Left lung (tissue), 10 donors: ENCODE results near the gene KRT84. TPM values are rescaled to one million over a fixed set of nuclear protein-coding genes. Genes with fewer than 3 reads are reported as not detected.

Source experiments
- ATAC-seq: fragments of 200-7000 bp; cut with Tn5 transposase; one replicate; pipeline ENCODE4 v1.9.1; 2020; ENCODE audit warnings: moderate library complexity
- DNase-seq, 4 donors: peaks; one replicate each; pipeline ENCODE4 v3.0.0-alpha.2; 2013 to 2020
- H3K27ac ChIP-seq, 2 donors: fragments of 200-600 bp; sonication (generic) in 1 of 2; one replicate each; pipeline versions ENCODE4 v1.5.0 to v1.8.0; 2020 to 2021
- H3K27me3 ChIP-seq, 2 donors: fragments of 200-600 bp; sonication (generic) in 1 of 2; one replicate each; pipeline versions ENCODE4 v1.5.0 to v1.8.0; 2020 to 2021
- H3K36me3 ChIP-seq, 2 donors: fragments of 200-600 bp; sonication (generic) in 1 of 2; one replicate each; pipeline versions ENCODE4 v1.5.0 to v1.8.0; 2020 to 2021
- H3K4me1 ChIP-seq, 2 donors: fragments of 200-600 bp; one replicate each; pipeline ENCODE4 v1.8.0; 2021
- H3K4me3 ChIP-seq, 2 donors: fragments of 200-600 bp; sonication (generic) in 1 of 2; one replicate each; pipeline versions ENCODE4 v1.5.0 to v1.8.0; 2020 to 2021; ENCODE audit warnings: mild to moderate bottlenecking in 1 of 2
- H3K9me3 ChIP-seq, 2 donors: fragments of 200-600 bp; sonication (generic) in 1 of 2; one replicate each; pipeline versions ENCODE4 v1.5.0 to v1.8.0; 2020 to 2021
- intact Hi-C, 2 donors: fragments of 100-400 bp; cut with DNase I; formaldehyde crosslinking; loops; one replicate each; pipeline versions ENCODE4 v1.11.2 to v1.14.2; 2022
- polyA plus RNA-seq, 6 donors: library from polyadenylated mRNA; unstranded; fragments of 120-200 nt; gene quantifications; one replicate each; pipeline ENCODE4 v1.2.1, GENCODE V29; 2013; ENCODE audit not compliant: insufficient read length in 6 of 6
- total RNA-seq, 2 donors: library from RNA; stranded (reverse); fragmentation: NEBNext Ultra II Directional; extraction: Animal tissue kit (Norgen Biotek cat#: 25700); gene quantifications; one replicate each; pipeline ENCODE4 v1.2.1, GENCODE V29; 2021
- TF ChIP-seq, protein P1 (sequence below), 2 donors: fragments of 200-600 bp; sonication (generic) in 1 of 2; IDR thresholded peaks; one replicate each; pipeline versions ENCODE4 v1.5.0 to v1.8.0; 2021; ENCODE audit warnings: antibody characterized with exemption in 2 of 2
- donor health status: DM: no; HTN: yes; CAD: no.
- donor health status: DM: no; HTN: no; CAD: no.

Gene KRT84
- total and polyA plus RNA-seq, 8 donors: not detected

GRCh38 chr12:52367876-52368275 lies 17.6 kb downstream of the KRT84 start:
- intact Hi-C loops: no loop called here

DNA sequence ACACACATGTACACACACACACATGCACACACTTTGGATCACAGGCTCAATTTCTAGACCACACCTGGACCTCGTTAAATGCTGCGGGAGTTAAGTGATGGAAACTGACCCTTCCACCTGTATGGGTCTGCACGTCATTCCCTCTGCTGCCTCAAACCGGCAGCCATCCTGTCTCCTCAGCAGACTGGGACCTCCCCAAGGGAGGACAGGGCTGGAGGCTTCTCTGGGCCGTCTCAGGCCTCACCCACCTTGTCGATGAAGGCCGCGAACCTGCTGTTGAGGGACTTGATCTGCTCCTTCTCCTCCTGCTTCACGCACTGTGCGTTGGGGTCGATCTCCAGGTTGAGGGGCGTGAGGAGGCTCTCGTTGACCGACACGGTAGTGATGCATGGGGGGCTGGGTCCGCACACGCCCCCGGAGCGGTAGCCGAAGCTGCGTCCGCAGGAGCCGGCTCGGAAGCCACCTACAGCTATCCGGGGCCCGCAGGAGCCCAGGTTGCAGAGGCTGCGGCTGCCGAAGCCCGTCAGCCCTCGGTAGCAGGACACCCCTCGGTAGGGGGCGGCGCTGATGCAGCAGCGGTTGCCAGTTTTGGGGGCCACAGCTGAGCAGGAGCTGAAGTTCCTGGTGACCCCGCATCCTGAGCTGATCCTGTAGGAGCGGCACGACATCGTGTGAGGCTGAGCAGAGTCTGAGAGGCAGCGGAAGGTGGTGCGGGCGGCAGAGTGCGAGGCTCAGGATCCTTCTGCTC lies 18.5 kb downstream of the KRT84 start, which contains the start of gene KRT85:
Gene KRT85 (minus strand): TSS at position 744 of the 748 bp plus-strand sequence. CDS start 76 bp downstream, at position 668.
- Histone ChIP-seq H3K36me3 (no peaks in the 10 kb centered on the region), H3K27ac (no peak within 1 kb of the TSS), H3K4me3 (no peak within 1 kb of the TSS), H3K9me3 (no peaks in the 10 kb centered on the region), H3K27me3 (peaks cover 0 to 23% of the 10 kb centered on the region in 2 donors), H3K4me1 (no peaks in the 10 kb centered on the region)
- intact Hi-C loops: no loop called here
- no peak for ATAC-seq
- TF ChIP-seq, protein P1, sequence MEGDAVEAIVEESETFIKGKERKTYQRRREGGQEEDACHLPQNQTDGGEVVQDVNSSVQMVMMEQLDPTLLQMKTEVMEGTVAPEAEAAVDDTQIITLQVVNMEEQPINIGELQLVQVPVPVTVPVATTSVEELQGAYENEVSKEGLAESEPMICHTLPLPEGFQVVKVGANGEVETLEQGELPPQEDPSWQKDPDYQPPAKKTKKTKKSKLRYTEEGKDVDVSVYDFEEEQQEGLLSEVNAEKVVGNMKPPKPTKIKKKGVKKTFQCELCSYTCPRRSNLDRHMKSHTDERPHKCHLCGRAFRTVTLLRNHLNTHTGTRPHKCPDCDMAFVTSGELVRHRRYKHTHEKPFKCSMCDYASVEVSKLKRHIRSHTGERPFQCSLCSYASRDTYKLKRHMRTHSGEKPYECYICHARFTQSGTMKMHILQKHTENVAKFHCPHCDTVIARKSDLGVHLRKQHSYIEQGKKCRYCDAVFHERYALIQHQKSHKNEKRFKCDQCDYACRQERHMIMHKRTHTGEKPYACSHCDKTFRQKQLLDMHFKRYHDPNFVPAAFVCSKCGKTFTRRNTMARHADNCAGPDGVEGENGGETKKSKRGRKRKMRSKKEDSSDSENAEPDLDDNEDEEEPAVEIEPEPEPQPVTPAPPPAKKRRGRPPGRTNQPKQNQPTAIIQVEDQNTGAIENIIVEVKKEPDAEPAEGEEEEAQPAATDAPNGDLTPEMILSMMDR (IDR thresholded peaks at IDR 0.05): no peak
- no peak for DNase-seq

More at GRCh38 chr12:52367876-52368275, 17.6 kb downstream of the KRT84 start:
- H3K27me3 ChIP-seq: peaks cover 0 to 23% of the 10 kb centered on the region in 2 donors
- DNase-seq: no peak
- H3K36me3 ChIP-seq: no peaks in the 10 kb centered on the region
- no peak overlapping the region for H3K4me3 ChIP-seq
- no peak overlapping the region for H3K27ac ChIP-seq
- H3K9me3 ChIP-seq: no peaks in the 10 kb centered on the region
- TF ChIP-seq, protein P1 (IDR thresholded peaks at IDR 0.05): no peak
- H3K4me1 ChIP-seq: no peaks in the 10 kb centered on the region
- ATAC-seq: no peak

- H3K9me3 ChIP-seq: no peaks in the 10 kb centered on the region
- H3K27me3 ChIP-seq: peaks cover 0 to 22% of the 10 kb centered on the region in 2 donors
- TF ChIP-seq, protein P1 (IDR thresholded peaks at IDR 0.05): no peak
- no peak overlapping the region for H3K4me3 ChIP-seq
- intact Hi-C loops: no loop called here
- no peaks in the 10 kb centered on the region for H3K36me3 ChIP-seq
- DNase-seq: no peak
- no peaks in the 10 kb centered on the region for H3K4me1 ChIP-seq
- ATAC-seq: no peak
- H3K27ac ChIP-seq: no peak overlapping the region
Measured at GRCh38 chr12:52364901-52365489, 20.5 kb downstream of the KRT84 start.

GRCh38 chr12:52364061-52364460 lies 21.4 kb downstream of the KRT84 start:
- Histone ChIP-seq H3K27ac (no peak overlapping the region), H3K27me3 (peaks cover 0 to 18% of the 10 kb centered on the region in 2 donors), H3K9me3 (no peaks in the 10 kb centered on the region), H3K36me3 (no peaks in the 10 kb centered on the region), H3K4me1 (no peaks in the 10 kb centered on the region), H3K4me3 (no peak overlapping the region)
- TF ChIP-seq, protein P1 (IDR thresholded peaks at IDR 0.05): no peak
- ATAC-seq (no peak), DNase-seq (no peak)
- intact Hi-C loops: no loop called here

DNA sequence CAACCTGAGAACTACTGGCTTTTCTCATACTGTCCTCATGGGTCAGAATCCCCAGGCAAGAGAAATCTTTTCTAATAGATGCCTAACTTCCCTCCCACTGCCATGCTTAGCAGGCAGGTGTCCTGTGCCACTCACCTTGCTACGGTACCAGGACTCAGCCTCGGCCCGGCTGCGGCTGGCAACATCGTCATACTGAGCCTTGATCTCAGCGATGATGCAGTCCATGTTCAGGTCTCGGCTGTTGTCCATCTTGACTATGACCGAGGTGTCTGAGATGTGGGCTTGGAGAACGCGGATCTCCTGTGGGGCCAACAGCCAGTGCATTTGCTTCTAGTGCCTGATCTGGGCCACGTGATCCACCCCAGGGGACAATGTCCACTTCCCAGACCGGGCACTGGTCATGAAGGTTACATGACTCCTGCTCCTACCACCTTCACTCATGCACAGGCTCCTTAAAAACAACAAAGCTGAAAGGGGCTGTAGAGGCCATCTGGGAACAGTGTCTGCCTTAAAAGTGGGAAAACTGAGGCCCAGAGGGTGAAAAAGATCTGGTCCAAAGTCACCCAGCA lies 22.3 kb downstream of the KRT84 start:
- intact Hi-C loops: no loop called here
- peaks cover 0 to 16% of the 10 kb centered on the region in 2 donors for H3K27me3 ChIP-seq
- H3K4me3 ChIP-seq: no peak overlapping the region
- ATAC-seq (no peak), DNase-seq (no peak)
- H3K27ac ChIP-seq: no peak overlapping the region
- H3K9me3 ChIP-seq: no peaks in the 10 kb centered on the region
- no peaks in the 10 kb centered on the region for H3K4me1 ChIP-seq
- H3K36me3 ChIP-seq: no peaks in the 10 kb centered on the region
- TF ChIP-seq, protein P1 (IDR thresholded peaks at IDR 0.05): no peak
